Activated CD8-positive, alpha-beta T cell treated with anti-CD3 and anti-CD28 coated beads for 36 hours (primary cell): ENCODE measurements around the gene MAP3K2. TPM values are rescaled to one million over a fixed set of nuclear protein-coding genes. Genes with fewer than 3 reads are reported as not detected.
A peak's percentile ranks its signal among the peaks of the same experiment; 100 is the strongest.

Experiments used
- ATAC-seq: fragments of 200-7000 bp; cut with Tn5 transposase; one replicate; pipeline ENCODE4 v1.10.0; 2021; ENCODE audit warnings: mild to moderate bottlenecking, moderate library complexity
- CTCF ChIA-PET: fragments of 350-600 bp; sonication (Branson Sonifier 250); formaldehyde crosslinking; loops from one replicate; lab custom pipeline; 2021; ENCODE audit warnings: antibody characterized with exemption; lab: Charles Lee
- POLR2A ChIA-PET: fragments of 350-600 bp; sonication (Branson Sonifier 250); formaldehyde crosslinking; loops from one replicate; lab custom pipeline; 2021; ENCODE audit warnings: antibody characterized with exemption; lab: Charles Lee
- DNase-seq: peaks from one replicate; pipeline ENCODE4 v3.0.0-alpha.2; 2020
- H3K27ac Mint-ChIP-seq: one replicate; pipeline ENCODE4 v1.8.0; 2021; ENCODE audit warnings: mild to moderate bottlenecking, mixed read lengths
- H3K27me3 Mint-ChIP-seq: one replicate; pipeline ENCODE4 v1.8.0; 2021; ENCODE audit warnings: mixed read lengths
- H3K36me3 Mint-ChIP-seq: one replicate; pipeline ENCODE4 v1.8.0; 2021; ENCODE audit warnings: low read depth, mixed read lengths
- H3K4me1 Mint-ChIP-seq: one replicate; pipeline ENCODE4 v1.8.0; 2021; ENCODE audit warnings: low read depth, mixed read lengths
- H3K4me3 Mint-ChIP-seq: one replicate; pipeline ENCODE4 v1.8.0; 2021; ENCODE audit warnings: mild to moderate bottlenecking, moderate library complexity, mixed read lengths
- H3K9me3 Mint-ChIP-seq: one replicate; pipeline ENCODE4 v1.8.0; 2021; ENCODE audit warnings: mixed read lengths
- intact Hi-C: fragments of 100-400 bp; cut with micrococcal nuclease; formaldehyde crosslinking; loops from one replicate; pipeline ENCODE4 v1.10.0; 2022
- total RNA-seq, 2 experiments: library from RNA; stranded (reverse); gene quantifications; one replicate each; pipeline ENCODE4 v1.2.3, GENCODE V29; 2021
- TF ChIP-seq, protein P1 (sequence below): fragments of 200-600 bp; IDR thresholded peaks from one replicate; pipeline ENCODE4 v1.8.0; 2022; ENCODE audit warnings: antibody characterized with exemption, mild to moderate bottlenecking

The MAP3K2 gene
- total RNA-seq, 2 experiments from 2014 or later = 54.7 to 55.5 TPM

- ChIA-PET CTCF (no interaction called here), POLR2A (no interaction called here)
- intact Hi-C loops = no loop called here
- Mint-ChIP-seq H3K27me3 (no peaks in the 10 kb centered on the region), H3K27ac (no peak overlapping the region), H3K4me1 (peaks cover 64% of the 10 kb centered on the region), H3K4me3 (no peak overlapping the region), H3K9me3 (no peaks in the 10 kb centered on the region), H3K36me3 (peaks cover 7% of the 10 kb centered on the region)
- TF ChIP-seq, protein P1, sequence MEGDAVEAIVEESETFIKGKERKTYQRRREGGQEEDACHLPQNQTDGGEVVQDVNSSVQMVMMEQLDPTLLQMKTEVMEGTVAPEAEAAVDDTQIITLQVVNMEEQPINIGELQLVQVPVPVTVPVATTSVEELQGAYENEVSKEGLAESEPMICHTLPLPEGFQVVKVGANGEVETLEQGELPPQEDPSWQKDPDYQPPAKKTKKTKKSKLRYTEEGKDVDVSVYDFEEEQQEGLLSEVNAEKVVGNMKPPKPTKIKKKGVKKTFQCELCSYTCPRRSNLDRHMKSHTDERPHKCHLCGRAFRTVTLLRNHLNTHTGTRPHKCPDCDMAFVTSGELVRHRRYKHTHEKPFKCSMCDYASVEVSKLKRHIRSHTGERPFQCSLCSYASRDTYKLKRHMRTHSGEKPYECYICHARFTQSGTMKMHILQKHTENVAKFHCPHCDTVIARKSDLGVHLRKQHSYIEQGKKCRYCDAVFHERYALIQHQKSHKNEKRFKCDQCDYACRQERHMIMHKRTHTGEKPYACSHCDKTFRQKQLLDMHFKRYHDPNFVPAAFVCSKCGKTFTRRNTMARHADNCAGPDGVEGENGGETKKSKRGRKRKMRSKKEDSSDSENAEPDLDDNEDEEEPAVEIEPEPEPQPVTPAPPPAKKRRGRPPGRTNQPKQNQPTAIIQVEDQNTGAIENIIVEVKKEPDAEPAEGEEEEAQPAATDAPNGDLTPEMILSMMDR = no peak
- ATAC-seq (no peak), DNase-seq (no peak)
Observed at GRCh38 chr2:127359520-127359919, 28.3 kb downstream of the MAP3K2 start.

DNA sequence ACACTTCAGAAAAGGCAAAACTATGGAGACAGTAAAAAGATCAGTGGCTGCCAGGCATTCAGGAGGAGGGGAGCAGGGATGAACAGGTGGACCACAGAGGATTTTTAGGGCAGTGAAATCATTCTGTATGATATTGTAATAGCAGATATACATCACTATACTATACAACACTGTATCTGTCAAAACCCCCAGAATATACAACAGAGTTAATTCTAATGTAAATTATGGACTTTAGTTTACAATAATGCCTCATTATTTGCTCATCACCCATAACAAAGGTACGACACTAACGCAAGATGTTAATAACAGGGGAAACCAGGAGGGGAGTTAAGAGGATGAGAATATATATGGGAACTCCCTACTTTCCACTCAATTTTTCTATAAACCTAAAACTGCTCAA, 28.8 kb downstream of the MAP3K2 start:
- Mint-ChIP-seq H3K9me3 (no peaks in the 10 kb centered on the region), H3K27ac (no peak overlapping the region), H3K4me1 (peaks cover 62% of the 10 kb centered on the region), H3K4me3 (no peak overlapping the region), H3K36me3 (peaks cover 7% of the 10 kb centered on the region), H3K27me3 (no peaks in the 10 kb centered on the region)
- ChIA-PET CTCF (no interaction called here), POLR2A (no interaction called here)
- ATAC-seq (no peak), DNase-seq (no peak)
- intact Hi-C loops = no loop called here
- TF ChIP-seq, protein P1 = no peak

DNA sequence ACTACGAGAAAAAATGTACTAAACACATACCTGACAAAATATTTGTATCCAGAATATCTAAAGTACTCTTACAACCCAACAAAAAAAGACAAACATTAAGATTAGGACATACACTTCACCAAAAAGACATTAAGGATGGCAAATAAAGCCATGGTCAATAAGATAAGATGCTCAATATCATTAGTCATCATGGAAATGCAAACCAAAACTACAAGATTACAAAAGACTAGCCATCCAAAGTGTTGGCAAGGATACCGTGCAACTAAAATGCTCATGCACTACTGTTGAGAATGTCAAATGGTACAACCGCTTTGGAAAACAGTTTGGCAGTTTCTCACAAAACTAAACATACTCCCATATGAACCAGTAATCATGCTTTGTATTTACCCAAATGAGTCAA, 29.7 kb downstream of the MAP3K2 start:
- DNase-seq (no peak), ATAC-seq (no peak)
- Mint-ChIP-seq H3K36me3 (peaks cover 7% of the 10 kb centered on the region), H3K27me3 (no peaks in the 10 kb centered on the region), H3K9me3 (no peaks in the 10 kb centered on the region), H3K4me1 (peaks cover 54% of the 10 kb centered on the region), H3K27ac (no peak overlapping the region), H3K4me3 (no peak overlapping the region)
- POLR2A ChIA-PET = no interaction called here
- TF ChIP-seq, protein P1 = no peak
- intact Hi-C loops = no loop called here
- CTCF ChIA-PET = interaction anchor here (0.9 to 1.0 kb wide), 2 partner anchors 7 to 28 kb away, joined by 3 to 4 read pairs; no protein-coding TSS in a partner anchor

GRCh38 chr2:127357591-127357990, 30.2 kb downstream of the MAP3K2 start:
- CTCF ChIA-PET = interaction anchor here (0.9 to 1.0 kb wide), 2 partner anchors 8 to 28 kb away, joined by 3 to 4 read pairs; no protein-coding TSS in a partner anchor
- H3K4me3 Mint-ChIP-seq = no peak overlapping the region
- POLR2A ChIA-PET = no interaction called here
- H3K27me3 Mint-ChIP-seq = no peaks in the 10 kb centered on the region
- DNase-seq (no peak), ATAC-seq (no peak)
- peaks cover 7% of the 10 kb centered on the region for H3K36me3 Mint-ChIP-seq
- TF ChIP-seq, protein P1 = no peak
- H3K9me3 Mint-ChIP-seq = no peaks in the 10 kb centered on the region
- no peak overlapping the region for H3K27ac Mint-ChIP-seq
- intact Hi-C loops = no loop called here
- H3K4me1 Mint-ChIP-seq = peaks cover 53% of the 10 kb centered on the region

GRCh38 chr2:127356531-127356930, 31.2 kb downstream of the MAP3K2 start:
- H3K4me1 Mint-ChIP-seq = peaks cover 52% of the 10 kb centered on the region
- TF ChIP-seq, protein P1 = no peak
- no peaks in the 10 kb centered on the region for H3K27me3 Mint-ChIP-seq
- POLR2A ChIA-PET = no interaction called here
- intact Hi-C loops = no loop called here
- no peak for DNase-seq
- H3K4me3 Mint-ChIP-seq = no peak overlapping the region
- peak overlapping the region; percentile 7 for H3K27ac Mint-ChIP-seq
- CTCF ChIA-PET = interaction anchor here (0.8 to 1.6 kb wide), 8 partner anchors 8 to 123 kb away, joined by 3 to 6 read pairs (median 4); no protein-coding TSS in a partner anchor
- peaks cover 11% of the 10 kb centered on the region for H3K36me3 Mint-ChIP-seq
- H3K9me3 Mint-ChIP-seq = no peaks in the 10 kb centered on the region
- no peak for ATAC-seq
